ENCODE results near the gene CABP2. TPM values are rescaled to one million over a fixed set of nuclear protein-coding genes. Genes with fewer than 3 reads are reported as not detected.
"Not testable (repeated sequence)": the region's sequence is repeated elsewhere in the genome, so short reads cannot be mapped to it uniquely, and the experiment has no call there.

Gene CABP2
- total RNA-seq = not detected in 2 replicates

DNA sequence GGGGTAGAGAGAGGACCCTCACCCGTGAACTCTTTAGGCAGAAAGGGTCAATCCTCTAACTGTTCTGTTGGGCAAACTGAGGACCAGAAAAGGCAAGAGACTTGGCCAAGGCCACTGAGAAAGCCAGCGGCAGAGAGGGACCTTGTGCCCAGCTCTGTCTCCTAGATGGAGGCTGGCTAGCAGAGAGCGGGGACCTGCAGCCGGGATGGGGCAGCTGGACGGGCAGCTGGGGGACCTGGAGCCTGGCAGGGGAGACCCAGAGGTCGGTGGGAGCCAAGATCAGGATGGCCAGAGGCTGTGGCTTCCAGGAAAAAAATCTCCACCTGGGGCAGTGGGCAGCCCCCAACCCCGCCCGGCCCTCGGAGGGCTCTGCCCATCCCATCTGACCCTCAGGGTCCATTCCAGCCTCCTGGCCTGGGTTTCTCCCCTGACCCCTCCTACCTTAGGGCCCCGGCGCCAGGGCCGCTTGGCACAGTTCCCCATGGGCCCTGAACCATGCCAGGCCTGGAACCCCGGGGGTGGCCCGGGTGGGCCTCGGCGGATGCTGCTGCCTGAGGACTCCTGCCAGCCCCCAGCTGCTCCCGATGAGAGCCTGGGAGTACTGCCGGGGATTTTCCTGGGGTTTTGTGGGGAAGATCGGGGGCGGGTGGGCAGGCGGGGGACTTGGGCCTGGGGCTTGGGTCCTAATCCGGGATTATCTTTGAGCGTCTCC lies at the start of gene CABP2:
TSS of gene CABP2 (minus strand) at position 603 of the 712 bp plus-strand sequence. CDS start at position 483, 120 bp downstream.
- Mint-ChIP-seq H3K27ac (no peak within 1 kb of the TSS), H3K27me3 (ENCODE audit: insufficient read depth) (no peaks in the 10 kb centered on the region), H3K36me3 (ENCODE audit: low read depth) (no peaks in the 10 kb centered on the region), H3K4me3 (no peak within 1 kb of the TSS), H3K9me3 (no peaks in the 10 kb centered on the region), H3K4me1 (ENCODE audit: low read depth) (no peaks in the 10 kb centered on the region)
- no peak for DNase-seq (ENCODE audit: low spot score)
- intact Hi-C loops (cut with micrococcal nuclease) = no loop called here

DNA sequence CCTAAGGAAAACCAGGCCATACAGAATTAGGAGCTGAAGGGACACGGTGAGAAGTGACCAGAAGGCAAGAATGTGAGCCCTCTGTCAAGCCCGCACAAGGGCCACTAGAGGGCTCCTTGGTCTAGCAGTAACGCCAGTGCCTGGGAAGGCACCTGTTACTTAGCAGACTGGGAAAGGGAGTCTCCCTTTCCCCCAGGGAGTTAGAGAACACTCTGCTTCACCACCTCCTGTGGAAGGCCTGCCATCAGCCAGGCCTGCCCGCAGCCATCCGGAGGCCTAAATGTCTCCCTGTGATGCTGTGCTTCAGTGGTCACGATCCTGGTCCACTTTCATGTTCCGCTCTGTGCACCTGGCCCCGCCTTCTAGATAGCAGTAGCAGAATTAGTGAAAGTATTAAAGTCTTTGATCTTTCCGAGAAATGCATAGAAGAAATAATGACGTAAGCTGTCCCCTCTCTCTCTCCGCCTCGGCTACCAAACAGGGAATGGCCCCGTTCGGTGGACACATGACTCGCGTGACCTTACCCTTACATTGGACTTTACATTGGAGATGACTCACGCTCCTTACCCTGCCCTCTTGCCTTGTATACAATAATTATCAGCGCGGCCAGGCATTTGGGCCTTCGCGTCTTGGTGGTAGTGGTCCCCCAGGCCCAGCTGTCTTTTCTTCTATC lies 49.6 kb upstream of the CABP2 start:
- Mint-ChIP-seq H3K27me3 (ENCODE audit: insufficient read depth) (peaks cover 15% of the 10 kb centered on the region), H3K9me3 (no peaks in the 10 kb centered on the region), H3K4me3 (no peak overlapping the region), H3K4me1 (ENCODE audit: low read depth) (no peaks in the 10 kb centered on the region), H3K36me3 (ENCODE audit: low read depth) (no peaks in the 10 kb centered on the region), H3K27ac (no peak overlapping the region)
- DNase-seq (ENCODE audit: low spot score) = no peak
- intact Hi-C loops (cut with micrococcal nuclease) = loop anchor here (1.0 to 2.0 kb wide), 4 partner anchors 34 to 86 kb away; partner anchors contain the start of gene NDUFV1

DNA sequence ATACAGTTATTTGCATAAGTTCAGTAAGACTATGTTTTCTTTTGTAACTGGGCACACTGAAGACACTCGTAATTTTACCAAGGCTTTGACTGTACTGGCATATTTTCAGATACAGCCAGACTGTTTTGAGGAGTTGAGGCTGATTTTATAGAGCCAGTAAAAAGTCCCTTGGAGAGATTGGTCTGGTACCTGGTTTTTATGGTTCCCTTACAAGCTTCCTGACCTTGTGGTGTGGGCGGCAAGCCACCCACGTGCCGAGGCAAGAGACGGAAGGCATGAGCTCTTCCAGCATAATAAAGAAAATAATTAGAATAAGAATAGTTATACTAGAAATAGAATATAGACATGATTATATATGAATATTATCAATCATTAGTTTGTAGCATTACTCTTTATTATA lies 49.1 kb upstream of the CABP2 start:
- peaks cover 19% of the 10 kb centered on the region for H3K27me3 Mint-ChIP-seq (ENCODE audit: insufficient read depth)
- H3K4me1 Mint-ChIP-seq (ENCODE audit: low read depth) = no peaks in the 10 kb centered on the region
- no peak overlapping the region for H3K4me3 Mint-ChIP-seq
- no peaks in the 10 kb centered on the region for H3K9me3 Mint-ChIP-seq
- no peak overlapping the region for H3K27ac Mint-ChIP-seq
- no peaks in the 10 kb centered on the region for H3K36me3 Mint-ChIP-seq (ENCODE audit: low read depth)
- intact Hi-C loops (cut with micrococcal nuclease) = loop anchor here (1.0 to 2.0 kb wide), 4 partner anchors 34 to 87 kb away; partner anchors contain the start of gene NDUFV1
- no peak for DNase-seq (ENCODE audit: low spot score)

DNA sequence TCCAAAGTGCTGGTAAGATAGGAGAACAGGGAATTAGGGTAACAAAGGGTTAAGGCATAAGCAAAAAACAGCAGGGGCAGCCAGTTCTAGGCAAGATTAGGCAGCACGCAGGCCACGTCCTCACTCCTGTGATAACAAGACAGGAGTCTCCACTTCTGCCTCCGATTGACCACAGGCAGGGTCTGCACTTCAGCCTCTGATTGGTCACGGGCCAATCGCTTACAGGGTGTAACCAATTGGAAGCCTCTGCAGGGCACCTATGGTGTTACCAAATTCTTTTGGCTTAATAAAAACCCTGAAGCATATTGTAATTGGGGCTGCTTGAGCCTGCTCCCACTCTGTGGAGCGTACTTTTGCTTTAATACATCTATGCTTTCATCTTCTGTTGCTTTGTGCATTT lies 48.2 kb upstream of the CABP2 start:
- H3K27me3 Mint-ChIP-seq (ENCODE audit: insufficient read depth) = peaks cover 18% of the 10 kb centered on the region
- intact Hi-C loops (cut with micrococcal nuclease) = no loop called here

GRCh38 chr11:67564230-67564629 lies 41.0 kb upstream of the CABP2 start:
- Mint-ChIP-seq H3K36me3 (ENCODE audit: low read depth) (no peaks in the 10 kb centered on the region), H3K9me3 (no peaks in the 10 kb centered on the region), H3K4me1 (ENCODE audit: low read depth) (peaks cover 9% of the 10 kb centered on the region), H3K4me3 (no peak overlapping the region), H3K27me3 (ENCODE audit: insufficient read depth) (peaks cover 18% of the 10 kb centered on the region), H3K27ac (no peak overlapping the region)
- intact Hi-C loops (cut with micrococcal nuclease) = no loop called here
- no peak for DNase-seq (ENCODE audit: low spot score)

More for the DNA sequence above, 48.2 kb upstream of the CABP2 start:
- no peak overlapping the region for H3K4me3 Mint-ChIP-seq
- H3K4me1 Mint-ChIP-seq (ENCODE audit: low read depth) = no peaks in the 10 kb centered on the region
- H3K36me3 Mint-ChIP-seq (ENCODE audit: low read depth) = no peaks in the 10 kb centered on the region
- H3K27ac Mint-ChIP-seq = no peak overlapping the region
- H3K9me3 Mint-ChIP-seq = no peaks in the 10 kb centered on the region
- DNase-seq (ENCODE audit: low spot score) = no peak

DNA sequence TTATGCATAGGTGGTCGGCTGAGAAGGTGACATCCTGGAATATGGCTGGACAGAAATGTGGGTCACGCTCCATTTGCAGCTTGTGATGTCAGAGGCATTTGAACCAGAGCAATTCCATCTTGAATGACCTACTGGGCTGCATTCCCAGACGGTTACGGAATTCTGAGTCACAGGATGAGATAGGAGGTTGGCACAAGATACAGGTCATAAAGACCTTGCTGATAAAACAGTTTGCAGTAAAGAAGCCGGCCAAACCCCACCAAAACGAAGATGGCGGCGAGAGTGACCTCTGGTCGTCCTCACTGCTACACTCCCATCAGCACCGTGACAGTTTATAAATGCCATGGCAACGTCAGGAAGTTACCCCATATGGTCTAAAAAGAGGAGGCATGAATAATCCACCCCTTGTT lies 40.5 kb upstream of the CABP2 start:
- DNase-seq (ENCODE audit: low spot score); H3K36me3 Mint-ChIP-seq (ENCODE audit: low read depth); H3K9me3 Mint-ChIP-seq; H3K4me1 Mint-ChIP-seq (ENCODE audit: low read depth); intact Hi-C loops (cut with micrococcal nuclease); H3K27ac Mint-ChIP-seq; H3K4me3 Mint-ChIP-seq: not testable (repeated sequence)
- H3K27me3 Mint-ChIP-seq (ENCODE audit: insufficient read depth) = peaks cover 18% of the 10 kb centered on the region

DNA sequence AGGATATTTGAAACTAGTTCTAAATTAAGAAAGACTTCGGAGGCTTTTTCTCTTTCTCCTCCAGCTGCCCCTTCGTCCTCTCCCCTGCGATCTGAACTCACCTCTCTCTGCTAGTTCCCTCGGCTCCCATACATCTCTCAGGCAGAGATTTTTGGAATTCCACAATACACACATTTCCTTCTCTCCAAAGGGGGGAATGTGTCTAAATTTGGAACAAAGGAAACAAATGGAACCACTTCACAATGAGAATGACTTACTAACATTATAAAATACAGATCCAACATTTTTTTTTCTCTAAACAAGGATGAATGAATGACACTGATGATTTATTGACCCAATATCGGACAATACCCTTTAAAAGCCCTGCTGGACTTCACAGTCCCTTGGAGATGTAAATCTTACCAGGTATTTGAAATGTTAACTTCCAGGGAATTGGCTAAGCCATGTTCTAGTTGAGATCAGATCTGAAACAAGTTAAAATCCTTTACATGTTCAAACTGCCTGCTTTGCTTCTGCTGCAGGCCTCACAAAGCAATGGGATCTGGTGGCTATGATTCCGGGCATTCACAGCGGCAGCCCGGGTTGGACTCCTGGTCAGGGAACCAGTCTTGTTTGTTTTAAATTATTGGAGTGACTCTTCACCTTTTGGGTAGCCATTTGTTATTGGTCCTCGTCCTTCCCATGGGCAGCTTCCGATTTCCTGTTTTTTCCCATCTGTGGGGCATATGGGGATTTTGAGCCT lies 39.9 kb upstream of the CABP2 start:
- H3K27me3 Mint-ChIP-seq (ENCODE audit: insufficient read depth) = peaks cover 18% of the 10 kb centered on the region
- H3K27ac Mint-ChIP-seq = no peak overlapping the region
- H3K9me3 Mint-ChIP-seq = no peaks in the 10 kb centered on the region
- DNase-seq (ENCODE audit: low spot score) = no peak
- H3K4me1 Mint-ChIP-seq (ENCODE audit: low read depth) = peaks cover 9% of the 10 kb centered on the region
- intact Hi-C loops (cut with micrococcal nuclease) = no loop called here
- no peaks in the 10 kb centered on the region for H3K36me3 Mint-ChIP-seq (ENCODE audit: low read depth)
- no peak overlapping the region for H3K4me3 Mint-ChIP-seq

GRCh38 chr11:67561971-67562619 lies 38.8 kb upstream of the CABP2 start:
- intact Hi-C loops (cut with micrococcal nuclease) = no loop called here
- no peaks in the 10 kb centered on the region for H3K36me3 Mint-ChIP-seq (ENCODE audit: low read depth)
- no peak overlapping the region for H3K27ac Mint-ChIP-seq
- no peak for DNase-seq (ENCODE audit: low spot score)
- peaks cover 9% of the 10 kb centered on the region for H3K4me1 Mint-ChIP-seq (ENCODE audit: low read depth)
- no peaks in the 10 kb centered on the region for H3K9me3 Mint-ChIP-seq
- no peak overlapping the region for H3K4me3 Mint-ChIP-seq
- peaks cover 14% of the 10 kb centered on the region for H3K27me3 Mint-ChIP-seq (ENCODE audit: insufficient read depth)

DNA sequence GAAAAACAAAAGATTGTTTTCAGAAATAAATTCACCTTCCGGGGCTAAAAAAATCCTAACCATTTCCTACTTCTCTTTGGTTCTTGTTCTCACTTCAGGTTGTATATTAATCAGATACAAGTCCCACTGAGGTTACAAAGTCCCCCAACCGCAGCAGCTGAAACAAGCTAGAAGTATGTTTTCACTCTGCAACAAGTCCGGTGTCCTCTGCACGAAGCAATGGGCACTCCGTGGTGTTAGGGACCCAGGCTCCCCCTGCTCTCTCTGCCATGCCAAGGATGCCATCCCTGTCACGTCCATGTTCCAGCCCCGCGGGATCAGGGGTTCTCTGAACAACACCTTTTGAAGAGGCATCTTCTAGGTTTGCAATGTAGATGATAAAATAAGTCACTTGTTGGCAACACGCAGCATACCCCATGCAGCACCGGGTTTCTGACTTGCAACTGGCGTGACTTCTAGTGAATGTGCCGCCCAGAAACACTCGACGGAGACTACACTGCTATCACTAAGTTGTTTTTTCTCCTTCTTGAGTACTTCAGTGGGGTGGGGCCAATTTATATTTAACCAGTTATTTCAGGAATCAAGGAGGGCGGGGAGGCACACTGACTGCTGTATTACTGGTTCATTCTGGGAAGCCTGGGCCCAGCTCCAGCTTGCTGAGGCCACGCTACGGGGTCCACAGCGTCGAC lies 35.0 kb upstream of the CABP2 start:
- H3K27me3 Mint-ChIP-seq (ENCODE audit: insufficient read depth) = peaks cover 6% of the 10 kb centered on the region
- DNase-seq (ENCODE audit: low spot score) = no peak
- H3K4me1 Mint-ChIP-seq (ENCODE audit: low read depth) = peaks cover 9% of the 10 kb centered on the region
- intact Hi-C loops (cut with micrococcal nuclease) = no loop called here
- H3K36me3 Mint-ChIP-seq (ENCODE audit: low read depth) = no peaks in the 10 kb centered on the region
- no peaks in the 10 kb centered on the region for H3K9me3 Mint-ChIP-seq
- no peak overlapping the region for H3K27ac Mint-ChIP-seq
- no peak overlapping the region for H3K4me3 Mint-ChIP-seq

GRCh38 chr11:67556244-67556643 lies 33.0 kb upstream of the CABP2 start:
- intact Hi-C loops (cut with micrococcal nuclease) = no loop called here
- H3K27ac Mint-ChIP-seq = no peak overlapping the region
- H3K36me3 Mint-ChIP-seq (ENCODE audit: low read depth) = no peaks in the 10 kb centered on the region
- DNase-seq (ENCODE audit: low spot score) = no peak
- H3K27me3 Mint-ChIP-seq (ENCODE audit: insufficient read depth) = peaks cover 6% of the 10 kb centered on the region
- no peaks in the 10 kb centered on the region for H3K9me3 Mint-ChIP-seq
- no peaks in the 10 kb centered on the region for H3K4me1 Mint-ChIP-seq (ENCODE audit: low read depth)
- no peak overlapping the region for H3K4me3 Mint-ChIP-seq

DNA sequence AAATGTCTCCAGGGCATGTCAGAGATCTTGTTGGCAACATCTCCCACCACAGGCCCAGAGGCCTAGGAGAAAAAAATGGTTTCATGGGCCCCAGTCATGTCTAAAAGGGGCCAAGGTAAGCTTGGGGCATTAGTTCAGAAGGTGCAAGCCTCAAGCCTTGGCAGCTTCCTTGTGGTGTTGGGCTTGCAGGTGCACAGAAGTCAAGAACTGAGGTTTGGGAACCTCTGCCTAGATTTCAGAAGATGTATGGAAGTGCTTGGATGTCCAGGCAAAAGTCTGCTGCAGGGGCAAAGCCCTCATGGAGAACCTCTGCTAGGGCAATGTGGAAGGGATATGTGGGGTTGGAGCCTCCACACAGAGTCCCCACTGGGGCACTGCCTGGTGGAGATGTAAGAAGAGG lies 28.5 kb upstream of the CABP2 start:
- DNase-seq (ENCODE audit: low spot score); H3K4me1 Mint-ChIP-seq (ENCODE audit: low read depth); intact Hi-C loops (cut with micrococcal nuclease); H3K36me3 Mint-ChIP-seq (ENCODE audit: low read depth); H3K27ac Mint-ChIP-seq; H3K4me3 Mint-ChIP-seq; H3K9me3 Mint-ChIP-seq: not testable (repeated sequence)
- peaks cover 13% of the 10 kb centered on the region for H3K27me3 Mint-ChIP-seq (ENCODE audit: insufficient read depth)

- DNase-seq (ENCODE audit: low spot score) = no peak
- H3K36me3 Mint-ChIP-seq (ENCODE audit: low read depth) = no peaks in the 10 kb centered on the region
- no peak overlapping the region for H3K4me3 Mint-ChIP-seq
- H3K27me3 Mint-ChIP-seq (ENCODE audit: insufficient read depth) = peaks cover 14% of the 10 kb centered on the region
- H3K27ac Mint-ChIP-seq = no peak overlapping the region
- H3K9me3 Mint-ChIP-seq = peaks cover 5% of the 10 kb centered on the region
- intact Hi-C loops (cut with micrococcal nuclease) = no loop called here
- H3K4me1 Mint-ChIP-seq (ENCODE audit: low read depth) = no peaks in the 10 kb centered on the region
Observed at GRCh38 chr11:67551127-67551526, 27.9 kb upstream of the CABP2 start.
